Adrenal gland (tissue), 5 donors: ENCODE results near the gene CCDC51.

Source experiments
- POLR2A ChIP-seq, 2 donors: fragments of 450-650 bp; IDR thresholded peaks; one replicate each; pipeline ENCODE4 v1.6.1; 2017; ENCODE audit warnings: antibody characterized with exemption in 2 of 2, mild to moderate bottlenecking in 2 of 2, moderate library complexity in 1 of 2
- TF ChIP-seq, protein P1 (sequence below), 6 experiments: fragments of 450-650 bp in 4 of 6; fragments of 200-600 bp in 2 of 6; sonication (generic) in 1 of 6; IDR thresholded peaks; 1 replicate in 5 of 6; 2 replicates in 1 of 6; pipeline versions ENCODE4 v1.5.1 to v1.8.0; 2016 to 2021; ENCODE audit warnings: antibody characterized with exemption in 6 of 6, mild to moderate bottlenecking in 2 of 6, moderate library complexity in 1 of 6
- donor health status: DM: no; HTN: no; CAD: no.

DNA sequence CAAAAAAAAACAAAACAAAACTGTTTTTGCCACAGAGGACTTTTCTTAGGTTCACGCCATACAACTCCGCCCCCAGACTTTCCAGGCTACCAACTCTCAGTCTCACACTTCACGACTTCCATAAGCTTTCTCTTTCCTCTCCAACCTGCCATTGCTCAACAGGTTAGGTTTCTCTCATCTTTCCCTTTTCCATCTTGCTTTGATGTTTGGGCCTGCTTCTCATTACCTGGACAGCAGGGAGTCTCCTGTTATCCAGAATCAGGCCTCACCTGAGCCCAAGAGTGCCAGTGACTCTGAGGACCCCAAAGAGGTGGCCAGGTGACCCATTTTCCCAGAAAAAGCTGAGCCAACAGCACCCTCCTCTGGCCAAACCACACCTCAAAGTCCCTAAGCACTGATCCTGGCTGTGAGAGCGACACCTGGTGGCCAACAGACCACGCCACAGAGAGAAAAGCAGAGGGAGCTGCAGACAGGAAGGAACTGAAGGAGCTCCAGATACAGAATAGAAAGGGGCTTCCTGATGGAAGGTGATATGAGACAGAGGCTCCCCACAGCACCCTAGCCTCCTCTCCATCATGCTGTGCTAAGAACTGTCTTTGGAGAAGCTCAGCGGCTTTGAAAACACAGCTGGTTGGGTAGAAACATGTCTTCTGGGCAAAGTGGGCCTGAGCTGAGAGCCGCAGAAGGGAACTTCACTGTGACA is 4.0 kb downstream of the CCDC51 start:
- TF ChIP-seq, protein P1, sequence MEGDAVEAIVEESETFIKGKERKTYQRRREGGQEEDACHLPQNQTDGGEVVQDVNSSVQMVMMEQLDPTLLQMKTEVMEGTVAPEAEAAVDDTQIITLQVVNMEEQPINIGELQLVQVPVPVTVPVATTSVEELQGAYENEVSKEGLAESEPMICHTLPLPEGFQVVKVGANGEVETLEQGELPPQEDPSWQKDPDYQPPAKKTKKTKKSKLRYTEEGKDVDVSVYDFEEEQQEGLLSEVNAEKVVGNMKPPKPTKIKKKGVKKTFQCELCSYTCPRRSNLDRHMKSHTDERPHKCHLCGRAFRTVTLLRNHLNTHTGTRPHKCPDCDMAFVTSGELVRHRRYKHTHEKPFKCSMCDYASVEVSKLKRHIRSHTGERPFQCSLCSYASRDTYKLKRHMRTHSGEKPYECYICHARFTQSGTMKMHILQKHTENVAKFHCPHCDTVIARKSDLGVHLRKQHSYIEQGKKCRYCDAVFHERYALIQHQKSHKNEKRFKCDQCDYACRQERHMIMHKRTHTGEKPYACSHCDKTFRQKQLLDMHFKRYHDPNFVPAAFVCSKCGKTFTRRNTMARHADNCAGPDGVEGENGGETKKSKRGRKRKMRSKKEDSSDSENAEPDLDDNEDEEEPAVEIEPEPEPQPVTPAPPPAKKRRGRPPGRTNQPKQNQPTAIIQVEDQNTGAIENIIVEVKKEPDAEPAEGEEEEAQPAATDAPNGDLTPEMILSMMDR (IDR thresholded peaks at IDR 0.05): peak; percentile 99 to 100 (median 100)
- no peak for TF ChIP-seq POLR2A (IDR thresholded peaks at IDR 0.05)
